Activated CD8-positive, alpha-beta T cell treated with anti-CD3 and anti-CD28 coated beads, Interleukin-2, amount 10 ng/mL, durations not matched to agents 7 days and 5 days (primary cell): ENCODE data around the gene SEMA6A. TPM values are rescaled to one million over a fixed set of nuclear protein-coding genes. Genes with fewer than 3 reads are reported as not detected.
"Not testable (repeated sequence)": the region's sequence is repeated elsewhere in the genome, so short reads cannot be mapped to it uniquely, and the experiment has no call there.

Experiments used
- ATAC-seq: fragments of 150-1000 bp; cut with Tn5 transposase; one replicate; pipeline ENCODE4 v1.10.0; 2021; ENCODE audit warnings: moderate library complexity
- CTCF ChIA-PET: fragments of 350-600 bp; sonication (Branson Sonifier 250); formaldehyde crosslinking; loops from one replicate; lab custom pipeline; 2021; ENCODE audit warnings: antibody characterized with exemption; lab: Charles Lee
- POLR2A ChIA-PET: fragments of 350-600 bp; sonication (Branson Sonifier 250); formaldehyde crosslinking; loops from one replicate; lab custom pipeline; 2021; ENCODE audit warnings: antibody characterized with exemption; lab: Charles Lee
- DNase-seq: peaks from one replicate; pipeline ENCODE4 v3.0.0-alpha.2; 2020
- H3K27ac Mint-ChIP-seq: one replicate; pipeline ENCODE4 v1.8.0; 2021; ENCODE audit warnings: mild to moderate bottlenecking, mixed read lengths
- H3K27me3 Mint-ChIP-seq: one replicate; pipeline ENCODE4 v1.8.0; 2021; ENCODE audit warnings: low read depth, mixed read lengths
- H3K36me3 Mint-ChIP-seq: one replicate; pipeline ENCODE4 v1.8.0; 2021; ENCODE audit warnings: low read depth, mixed read lengths
- H3K4me1 Mint-ChIP-seq: one replicate; pipeline ENCODE4 v1.8.0; 2021; ENCODE audit warnings: low read depth, mixed read lengths
- H3K4me3 Mint-ChIP-seq: one replicate; pipeline ENCODE4 v1.8.0; 2021; ENCODE audit warnings: mild to moderate bottlenecking, mixed read lengths
- H3K9me3 Mint-ChIP-seq: one replicate; pipeline ENCODE4 v1.8.0; 2022; ENCODE audit warnings: mixed read lengths; ENCODE audit not compliant: insufficient read depth
- total RNA-seq, 2 experiments: library from RNA; stranded (reverse); gene quantifications; one replicate each; pipeline ENCODE4 v1.2.3, GENCODE V29; 2021

SEMA6A gene
- total RNA-seq, 2 experiments from 2014 or later, result not detected

DNA sequence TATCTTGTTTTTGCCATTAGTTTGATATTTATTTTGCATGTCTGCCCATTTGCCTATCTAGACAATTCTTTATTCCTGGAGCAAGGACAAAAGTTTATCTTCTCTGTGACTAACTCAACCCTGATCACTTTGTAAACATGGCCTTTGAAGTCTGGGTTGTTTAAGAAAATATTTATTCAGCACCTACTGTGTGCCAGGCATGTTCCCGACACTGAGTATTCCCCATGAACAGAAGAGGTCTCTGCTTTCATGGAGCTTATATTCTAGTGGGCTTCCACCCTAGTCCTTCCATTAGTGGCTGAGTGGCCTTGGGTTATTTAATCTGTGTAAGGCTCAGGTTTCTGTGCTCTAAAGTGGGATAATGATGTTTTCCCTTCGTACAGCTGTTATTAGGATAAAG is 49.7 kb downstream of the SEMA6A start:
- Mint-ChIP-seq H3K36me3 (no peaks in the 10 kb centered on the region), H3K9me3 (no peaks in the 10 kb centered on the region), H3K4me3 (no peak overlapping the region), H3K27ac (no peak overlapping the region), H3K27me3 (peaks cover 3% of the 10 kb centered on the region), H3K4me1 (no peaks in the 10 kb centered on the region)
- POLR2A ChIA-PET, result no interaction called here
- CTCF ChIA-PET, result no interaction called here
- ATAC-seq, result no peak
- no peak for DNase-seq

DNA sequence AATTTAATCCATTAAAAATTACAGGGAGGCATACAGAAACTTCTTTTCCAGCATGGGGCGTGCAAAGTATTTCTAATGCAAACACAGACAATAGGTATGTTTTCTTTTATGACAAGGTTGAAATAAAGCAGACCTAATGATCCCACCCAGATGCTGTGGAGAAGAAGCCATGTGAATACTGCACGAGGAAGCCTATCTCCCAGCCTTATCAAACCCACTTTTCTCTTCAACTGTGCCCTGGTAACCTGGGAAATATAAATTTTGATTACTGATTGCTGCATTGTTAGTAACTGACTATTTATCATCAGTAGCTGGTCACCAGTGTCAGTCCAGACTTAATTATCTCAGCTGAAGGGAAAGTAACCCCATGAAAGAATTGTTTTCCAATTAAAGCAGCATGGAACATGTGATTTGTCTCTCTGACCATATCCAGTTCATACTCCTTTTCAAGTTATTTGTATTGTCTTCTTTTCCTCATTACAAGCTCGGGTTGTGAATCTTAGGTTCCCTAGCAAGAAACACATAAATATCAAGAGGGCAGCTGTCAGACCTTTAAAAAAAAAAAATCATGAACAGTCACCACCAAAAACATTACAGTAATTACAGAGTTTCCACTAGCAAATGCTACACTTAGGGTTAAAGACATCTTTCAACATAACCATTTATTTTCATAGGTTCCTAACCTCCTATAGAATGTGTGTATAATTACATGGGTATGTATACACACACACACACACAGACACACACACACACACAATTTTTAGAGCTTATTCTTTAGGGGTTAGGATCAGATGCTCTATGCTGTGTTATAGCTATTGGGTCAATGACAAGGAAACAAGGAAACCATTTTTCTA is 50.3 kb downstream of the SEMA6A start:
- ChIA-PET CTCF (no interaction called here), POLR2A (no interaction called here)
- no peaks in the 10 kb centered on the region for H3K9me3 Mint-ChIP-seq
- ATAC-seq (no peak), DNase-seq (no peak)
- H3K4me1 Mint-ChIP-seq, result no peaks in the 10 kb centered on the region
- no peak overlapping the region for H3K4me3 Mint-ChIP-seq
- no peak overlapping the region for H3K27ac Mint-ChIP-seq
- peaks cover 3% of the 10 kb centered on the region for H3K27me3 Mint-ChIP-seq
- H3K36me3 Mint-ChIP-seq, result no peaks in the 10 kb centered on the region

DNA sequence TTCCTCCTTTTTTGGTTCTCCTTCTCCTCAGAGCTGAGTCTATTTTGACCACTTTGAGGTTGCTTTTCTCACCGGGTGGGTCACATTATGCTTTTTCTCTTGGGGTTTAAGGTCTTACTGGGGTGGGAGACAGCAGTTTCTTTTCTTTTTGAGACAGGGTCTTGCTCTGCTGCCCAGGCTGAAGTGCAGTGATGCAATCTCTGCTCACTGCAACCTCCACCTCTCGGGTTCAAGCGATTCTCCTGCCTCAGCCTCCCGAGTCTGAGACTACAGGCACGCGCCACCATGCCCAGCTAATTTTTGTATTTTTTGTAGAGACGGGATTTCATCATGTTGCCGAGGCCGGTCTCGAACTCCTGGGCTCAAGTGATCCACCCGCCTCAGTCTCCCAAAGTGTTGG is 51.4 kb downstream of the SEMA6A start:
- ATAC-seq, DNase-seq, H3K36me3 Mint-ChIP-seq, H3K27ac Mint-ChIP-seq, H3K27me3 Mint-ChIP-seq, H3K4me3 Mint-ChIP-seq, POLR2A ChIA-PET, H3K4me1 Mint-ChIP-seq, H3K9me3 Mint-ChIP-seq: not testable (repeated sequence)
- CTCF ChIA-PET, result interaction anchor here (1.4 kb wide), 1 partner anchor 55 kb away, joined by 4 read pairs; no protein-coding TSS in a partner anchor

DNA sequence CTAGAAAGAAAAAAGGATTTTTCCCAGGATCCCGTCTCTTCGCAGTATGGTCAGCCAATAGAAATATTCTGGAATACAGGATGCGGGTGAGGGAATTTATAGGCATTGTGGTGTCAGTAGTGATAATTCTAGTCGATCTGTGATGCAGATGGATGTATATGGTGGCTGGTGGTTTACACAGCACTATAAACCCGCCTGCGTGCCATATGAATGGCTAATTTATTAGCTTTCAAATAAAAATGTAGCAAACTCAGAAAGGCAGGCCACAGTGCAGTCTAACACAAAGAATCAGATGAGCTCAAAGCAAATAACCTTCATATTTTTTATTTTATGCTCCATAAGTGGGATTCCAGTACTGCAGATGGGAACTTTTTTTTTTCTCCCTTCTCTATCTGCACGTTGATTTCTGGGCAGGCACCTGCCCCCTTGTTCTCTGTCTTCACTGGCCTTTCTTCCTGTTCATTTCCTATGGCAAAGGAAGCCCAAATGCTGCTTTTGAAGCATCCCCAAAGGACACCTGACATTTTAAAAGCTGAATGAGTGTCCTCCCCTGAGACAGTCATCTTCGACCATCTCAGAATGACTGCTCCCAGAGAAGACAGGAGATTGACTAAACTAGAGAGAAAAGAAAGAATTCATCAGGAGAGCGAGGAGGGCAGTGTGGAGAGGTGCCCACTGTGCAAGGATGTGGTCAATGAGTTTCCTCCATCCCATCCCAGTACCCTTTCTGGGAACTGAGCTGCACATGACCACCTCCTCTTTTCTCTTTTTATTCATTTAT is 52.1 kb downstream of the SEMA6A start:
- ATAC-seq (no peak), DNase-seq (no peak)
- Mint-ChIP-seq H3K27ac (no peak overlapping the region), H3K36me3 (no peaks in the 10 kb centered on the region), H3K4me1 (no peaks in the 10 kb centered on the region), H3K27me3 (peaks cover 3% of the 10 kb centered on the region), H3K9me3 (no peaks in the 10 kb centered on the region), H3K4me3 (no peak overlapping the region)
- POLR2A ChIA-PET, result no interaction called here
- CTCF ChIA-PET, result interaction anchor here (1.4 kb wide), 1 partner anchor 55 kb away, joined by 4 read pairs; no protein-coding TSS in a partner anchor

DNA sequence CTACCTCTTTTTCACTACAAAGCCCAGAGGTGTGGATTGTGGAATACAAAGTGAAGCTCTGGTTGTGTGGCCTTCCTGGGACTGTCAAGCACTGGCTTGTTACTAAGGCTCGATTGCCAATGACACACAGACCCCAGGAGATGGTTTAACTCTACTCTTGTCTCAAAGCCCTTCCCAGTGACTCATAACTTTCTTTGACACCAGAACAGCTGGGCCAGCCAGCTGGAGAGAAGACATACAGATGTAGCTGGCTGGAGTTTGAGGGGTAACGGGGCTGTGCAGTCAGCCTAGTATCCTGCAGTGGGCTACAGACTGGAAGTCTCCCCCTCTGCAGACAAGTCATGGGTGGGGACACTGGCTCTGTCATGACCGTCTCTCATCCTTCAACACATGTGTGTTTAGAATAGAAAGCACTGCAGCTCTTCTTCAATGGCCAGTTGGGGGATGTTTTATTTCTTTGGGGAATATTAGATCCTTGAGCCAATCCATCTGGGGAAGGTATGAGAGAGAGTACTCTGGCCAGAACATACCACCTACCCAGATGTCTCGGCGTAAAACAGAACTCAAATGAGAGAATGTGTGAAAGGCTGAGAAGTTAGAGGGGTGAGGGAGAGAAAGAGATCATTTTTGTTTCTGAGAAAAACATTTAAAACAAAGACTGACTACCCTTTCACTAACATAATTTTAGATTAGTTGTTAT is 53.3 kb downstream of the SEMA6A start:
- Mint-ChIP-seq H3K4me1 (no peaks in the 10 kb centered on the region), H3K36me3 (no peaks in the 10 kb centered on the region), H3K9me3 (no peaks in the 10 kb centered on the region), H3K27ac (no peak overlapping the region), H3K4me3 (no peak overlapping the region), H3K27me3 (peaks cover 3% of the 10 kb centered on the region)
- no peak for ATAC-seq
- ChIA-PET CTCF (no interaction called here), POLR2A (no interaction called here)
- DNase-seq, result no peak

DNA sequence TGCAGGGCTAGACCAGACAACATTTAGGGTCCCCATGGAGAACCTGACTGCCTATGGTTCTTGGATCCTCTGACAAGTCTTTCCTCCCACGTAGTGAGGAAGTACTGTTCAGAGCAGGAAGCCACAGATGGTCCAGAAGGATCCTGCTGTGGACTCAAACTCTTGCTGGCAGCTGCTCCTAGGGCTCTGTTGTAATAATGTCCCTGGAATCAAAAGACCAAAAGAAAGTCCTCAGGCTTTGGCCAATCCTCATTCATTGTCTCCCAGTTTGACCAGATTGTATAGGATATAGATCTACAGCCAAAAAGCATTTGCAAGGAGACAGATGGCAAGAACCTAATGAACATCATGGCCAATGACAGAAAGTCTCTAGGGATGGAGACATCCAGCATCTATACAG is 53.9 kb downstream of the SEMA6A start:
- Mint-ChIP-seq H3K27ac (no peak overlapping the region), H3K36me3 (no peaks in the 10 kb centered on the region), H3K27me3 (no peaks in the 10 kb centered on the region), H3K9me3 (no peaks in the 10 kb centered on the region), H3K4me3 (no peak overlapping the region), H3K4me1 (no peaks in the 10 kb centered on the region)
- POLR2A ChIA-PET, result no interaction called here
- DNase-seq (no peak), ATAC-seq (no peak)
- CTCF ChIA-PET, result no interaction called here

DNA sequence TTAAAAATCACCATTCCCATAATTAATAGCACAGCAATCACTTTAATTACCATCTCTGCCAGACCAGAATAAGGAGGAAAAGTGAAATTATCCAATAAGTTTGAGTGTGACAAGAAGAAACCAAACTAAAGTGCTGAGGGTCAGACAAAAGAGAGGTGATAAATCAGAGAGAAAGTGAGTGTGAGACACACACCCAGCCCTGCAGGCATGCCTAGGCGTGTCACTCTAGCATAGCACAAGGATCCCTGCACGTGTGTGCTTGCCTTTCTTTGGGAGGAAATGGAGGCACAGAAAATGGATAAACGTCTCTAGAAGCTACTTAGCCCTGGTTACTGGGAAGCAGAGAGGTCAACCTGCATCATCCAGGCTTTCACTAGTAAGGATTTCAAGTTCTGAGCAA is 56.2 kb downstream of the SEMA6A start:
- no peak overlapping the region for H3K4me3 Mint-ChIP-seq
- ChIA-PET CTCF (no interaction called here), POLR2A (no interaction called here)
- DNase-seq, result no peak
- no peaks in the 10 kb centered on the region for H3K27me3 Mint-ChIP-seq
- H3K27ac Mint-ChIP-seq, result no peak overlapping the region
- no peaks in the 10 kb centered on the region for H3K9me3 Mint-ChIP-seq
- no peaks in the 10 kb centered on the region for H3K36me3 Mint-ChIP-seq
- H3K4me1 Mint-ChIP-seq, result no peaks in the 10 kb centered on the region
- ATAC-seq, result no peak

DNA sequence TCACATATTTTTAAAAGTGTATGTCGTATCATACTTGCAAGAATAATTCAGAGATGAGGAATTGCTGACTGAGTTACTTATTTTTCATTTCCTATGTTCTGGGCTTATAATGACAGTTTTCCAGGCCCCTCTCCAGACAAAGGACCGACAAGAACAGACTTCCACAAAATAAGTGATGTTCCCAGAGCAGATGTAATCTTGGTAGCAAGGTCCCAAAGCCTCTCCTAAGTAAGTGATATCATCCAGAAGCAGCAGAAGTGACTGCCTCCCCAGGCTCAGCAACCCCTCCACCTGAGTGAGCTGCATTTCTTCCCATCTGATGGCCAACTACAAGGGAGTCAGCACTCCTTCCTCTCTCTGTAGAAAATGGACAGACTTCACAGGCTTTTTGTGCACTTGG is 57.1 kb downstream of the SEMA6A start:
- Mint-ChIP-seq H3K36me3 (no peaks in the 10 kb centered on the region), H3K27ac (no peak overlapping the region), H3K4me3 (no peak overlapping the region), H3K4me1 (no peaks in the 10 kb centered on the region), H3K27me3 (no peaks in the 10 kb centered on the region), H3K9me3 (no peaks in the 10 kb centered on the region)
- no peak for ATAC-seq
- CTCF ChIA-PET, result no interaction called here
- DNase-seq, result no peak
- POLR2A ChIA-PET, result no interaction called here

DNA sequence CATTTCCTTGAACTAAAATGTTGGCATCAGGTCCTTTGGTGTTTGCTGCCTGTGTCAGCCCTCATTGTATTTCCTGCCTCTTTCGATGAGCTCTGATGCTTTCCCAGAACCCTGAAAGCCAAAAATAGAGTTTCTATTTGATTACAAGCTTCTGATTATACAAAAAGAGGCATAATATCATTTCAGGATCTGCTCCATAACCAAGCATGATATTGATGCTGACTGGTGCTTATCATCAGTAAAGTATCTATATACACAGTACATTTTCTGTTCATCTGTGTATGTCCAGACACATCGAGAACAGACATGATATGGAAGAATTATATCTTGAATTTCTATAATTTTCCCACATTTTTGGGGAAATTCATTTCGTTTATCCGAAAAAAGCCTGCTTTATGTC is 58.6 kb downstream of the SEMA6A start:
- H3K4me3 Mint-ChIP-seq, result no peak overlapping the region

DNA sequence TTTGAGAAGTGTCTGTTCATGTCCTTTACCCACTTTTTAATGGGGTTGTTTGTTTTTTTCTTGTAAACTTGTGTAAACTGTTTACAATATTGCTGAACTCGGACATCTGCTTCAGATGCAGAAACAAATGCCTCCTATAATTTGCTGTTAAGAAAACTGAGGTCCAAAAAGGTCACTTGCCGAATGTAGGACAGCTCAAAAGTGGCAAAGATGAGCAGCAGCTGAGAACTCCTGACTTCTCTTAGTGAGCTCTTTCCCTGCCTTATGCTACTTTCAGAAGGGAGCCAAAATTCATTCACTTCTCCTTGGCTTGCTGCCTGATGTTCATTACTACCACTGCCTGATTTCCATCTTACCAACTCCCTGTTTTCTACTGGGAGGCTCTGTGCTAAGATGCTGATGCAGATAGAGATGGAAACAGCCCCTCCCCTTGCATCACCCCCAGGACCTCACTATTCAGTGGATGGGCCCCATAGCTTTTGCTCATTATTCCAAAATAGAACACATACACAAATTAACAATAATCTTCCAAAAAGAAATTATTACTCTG is 60.1 kb downstream of the SEMA6A start:
- H3K27ac Mint-ChIP-seq, result no peak overlapping the region
- no peak for DNase-seq
- H3K9me3 Mint-ChIP-seq, result no peaks in the 10 kb centered on the region
- H3K4me1 Mint-ChIP-seq, result no peaks in the 10 kb centered on the region
- ChIA-PET POLR2A (no interaction called here), CTCF (no interaction called here)
- ATAC-seq, result no peak
- H3K4me3 Mint-ChIP-seq, result no peak overlapping the region
- no peaks in the 10 kb centered on the region for H3K36me3 Mint-ChIP-seq
- H3K27me3 Mint-ChIP-seq, result no peaks in the 10 kb centered on the region

More for the DNA sequence above, 58.6 kb downstream of the SEMA6A start:
- CTCF ChIA-PET, result no interaction called here
- POLR2A ChIA-PET, result no interaction called here
- no peaks in the 10 kb centered on the region for H3K27me3 Mint-ChIP-seq
- no peaks in the 10 kb centered on the region for H3K9me3 Mint-ChIP-seq
- H3K36me3 Mint-ChIP-seq, result no peaks in the 10 kb centered on the region
- DNase-seq, result no peak
- no peaks in the 10 kb centered on the region for H3K4me1 Mint-ChIP-seq
- no peak overlapping the region for H3K27ac Mint-ChIP-seq
- no peak for ATAC-seq

DNA sequence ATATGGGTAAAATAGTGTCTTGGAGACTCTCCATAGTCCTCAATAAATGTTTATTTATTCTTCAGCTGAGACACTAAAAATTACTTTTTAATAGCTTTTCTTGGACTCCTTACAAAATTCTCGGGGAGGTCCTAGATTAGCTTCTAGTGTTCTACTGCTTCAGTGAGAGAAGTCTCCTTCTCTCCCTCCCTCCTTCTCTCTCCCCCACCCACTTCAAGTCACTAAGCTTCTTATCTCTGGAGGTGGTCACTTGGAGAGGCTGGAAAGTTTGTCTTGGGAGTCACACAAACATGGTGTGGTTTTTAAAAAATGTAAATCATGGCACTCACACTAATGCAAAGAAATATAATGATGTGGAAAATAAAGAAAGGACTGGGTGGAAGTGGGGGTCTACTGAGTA is 64.1 kb downstream of the SEMA6A start:
- DNase-seq (no peak), ATAC-seq (no peak)
- Mint-ChIP-seq H3K4me1 (no peaks in the 10 kb centered on the region), H3K27ac (no peak overlapping the region), H3K9me3 (no peaks in the 10 kb centered on the region), H3K36me3 (no peaks in the 10 kb centered on the region), H3K4me3 (no peak overlapping the region), H3K27me3 (no peaks in the 10 kb centered on the region)
- CTCF ChIA-PET, result no interaction called here
- POLR2A ChIA-PET, result no interaction called here
